HL-60/S4 (cell line): ENCODE measurements around the gene ANGPTL7.

Source experiments
- in situ Hi-C: fragments of 300-500 bp; cut with MboI; formaldehyde crosslinking; loops from 2 replicates; pipeline ENCODE4 v1.14.3; 2022; ENCODE audit warnings: low sequenced_read_pairs

Gene ANGPTL7

GRCh38 chr1:11198851-11199594 is 9.9 kb downstream of the ANGPTL7 start:
- in situ Hi-C loops: no loop called here

GRCh38 chr1:11204396-11205190 is 15.4 kb downstream of the ANGPTL7 start:
- in situ Hi-C loops: no loop called here

DNA sequence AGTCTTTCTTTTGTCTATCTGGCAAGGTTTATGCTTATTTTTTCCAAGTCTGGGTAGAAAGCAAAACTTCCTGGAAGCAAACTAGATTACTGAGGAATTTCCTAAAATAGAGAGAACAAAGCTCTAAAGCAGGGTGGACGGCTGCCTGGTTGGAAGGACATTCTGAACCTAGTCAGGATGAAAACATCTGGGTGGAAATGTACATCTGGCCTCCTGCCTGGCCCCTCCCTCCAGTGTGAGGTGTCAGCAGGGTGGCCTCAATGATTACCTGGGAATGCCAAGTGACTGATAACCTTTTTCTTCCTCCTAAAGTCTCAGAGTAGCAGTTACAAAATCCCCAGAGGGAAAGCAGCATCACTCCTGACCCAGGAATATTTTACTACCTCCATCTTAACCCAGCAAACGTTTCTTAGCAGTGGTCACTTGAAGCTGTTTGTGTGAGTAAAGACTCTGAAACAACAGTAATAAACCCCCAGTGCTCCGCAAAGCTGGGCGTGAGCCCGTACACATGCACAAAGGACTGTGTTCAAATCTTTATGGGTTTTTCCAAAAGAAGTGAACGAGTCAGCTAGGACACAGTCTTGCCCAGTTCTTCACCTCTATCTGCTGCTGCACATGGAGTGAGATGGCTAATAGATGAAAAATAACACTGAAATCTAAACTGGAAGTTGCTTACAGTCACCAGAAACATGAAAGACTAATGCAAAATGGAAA is 18.9 kb downstream of the ANGPTL7 start:
- in situ Hi-C loops: no loop called here

DNA sequence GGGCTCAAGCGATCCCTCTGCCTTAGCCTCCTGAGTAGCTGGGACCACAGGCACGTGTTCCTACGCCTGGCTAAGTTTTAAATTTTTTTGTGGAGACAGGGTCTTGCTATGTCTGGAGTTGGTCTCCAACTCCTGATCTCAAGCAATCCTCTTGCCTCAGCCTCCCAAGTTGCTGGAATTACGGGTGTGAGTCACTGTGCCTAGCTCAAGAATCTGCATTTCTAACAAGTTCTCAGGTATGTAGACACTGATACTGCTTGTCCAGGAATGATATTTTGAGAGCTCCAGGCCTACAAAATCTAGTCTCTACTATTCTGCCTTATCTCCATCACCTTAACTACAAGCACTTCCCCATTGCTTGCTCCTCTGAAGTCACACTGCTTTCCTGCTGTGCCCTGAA is 22.3 kb downstream of the ANGPTL7 start:
- in situ Hi-C loops: no loop called here

DNA sequence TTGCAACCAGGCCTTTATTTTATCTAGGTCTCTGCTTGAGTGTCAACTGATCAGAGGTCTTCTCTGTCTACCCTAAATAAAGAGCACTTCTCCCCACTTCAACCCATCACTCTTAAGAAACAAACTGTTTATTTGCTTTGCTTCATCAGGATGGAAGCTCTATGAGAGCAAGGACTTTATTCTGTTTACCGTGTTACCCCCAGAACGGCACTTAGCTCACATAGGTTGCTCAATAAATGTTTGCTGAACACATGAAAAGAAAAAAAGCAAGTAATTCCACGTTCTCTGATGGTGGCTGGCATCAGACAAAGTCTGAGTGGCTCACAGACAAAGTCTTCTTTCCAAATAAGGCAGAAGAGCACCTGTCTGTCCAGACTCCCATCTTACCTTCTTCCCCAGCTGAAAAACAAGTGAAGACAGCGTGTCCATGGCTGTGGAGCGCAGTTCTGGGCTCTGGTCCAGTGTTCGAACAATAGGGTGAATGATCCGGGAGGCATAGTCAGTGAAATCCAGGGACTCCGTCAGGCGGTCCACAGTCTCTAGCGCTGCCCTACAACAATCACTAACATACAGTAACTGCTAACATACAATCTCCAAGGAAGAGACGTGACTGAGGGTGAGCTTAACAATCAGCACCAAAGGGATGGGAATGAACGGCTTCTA is 22.9 kb downstream of the ANGPTL7 start:
- in situ Hi-C loops: no loop called here

DNA sequence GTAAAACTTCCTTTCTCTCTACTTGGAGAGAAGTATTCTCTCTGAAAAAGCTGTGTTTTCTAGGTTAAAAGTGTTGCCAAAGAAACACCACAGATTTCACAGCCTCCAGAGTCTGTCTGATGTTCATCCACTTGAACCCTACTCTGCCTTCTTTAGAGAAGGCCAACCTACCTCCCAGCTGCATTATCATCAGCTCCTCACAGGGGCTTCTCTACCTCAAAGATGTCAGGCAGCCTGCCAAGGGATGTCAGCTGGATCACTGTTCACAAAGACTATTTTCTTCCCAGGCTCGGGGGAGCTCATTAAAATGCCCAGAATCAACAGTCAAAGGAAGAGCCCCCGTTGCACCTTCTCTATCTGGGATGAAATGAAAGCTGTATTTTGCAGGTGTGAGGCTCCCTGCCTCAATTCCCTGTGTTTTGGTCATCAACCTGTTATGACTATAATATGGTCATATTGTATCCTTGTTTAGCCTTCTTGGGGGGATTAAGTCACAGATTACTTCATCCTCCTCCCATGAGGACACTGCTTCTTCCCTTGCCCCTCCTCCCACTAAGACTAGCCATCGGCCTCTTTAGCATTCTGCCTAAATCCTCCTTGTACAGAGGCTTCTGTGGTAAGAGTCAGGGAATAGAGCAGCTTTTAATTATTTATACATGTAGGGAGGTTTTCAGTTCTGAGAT is 25.7 kb downstream of the ANGPTL7 start:
- in situ Hi-C loops: no loop called here

- in situ Hi-C loops: no loop called here
Measured at GRCh38 chr1:11215381-11216005, 26.3 kb downstream of the ANGPTL7 start.

GRCh38 chr1:11216074-11216473 is 26.9 kb downstream of the ANGPTL7 start:
- in situ Hi-C loops: no loop called here

DNA sequence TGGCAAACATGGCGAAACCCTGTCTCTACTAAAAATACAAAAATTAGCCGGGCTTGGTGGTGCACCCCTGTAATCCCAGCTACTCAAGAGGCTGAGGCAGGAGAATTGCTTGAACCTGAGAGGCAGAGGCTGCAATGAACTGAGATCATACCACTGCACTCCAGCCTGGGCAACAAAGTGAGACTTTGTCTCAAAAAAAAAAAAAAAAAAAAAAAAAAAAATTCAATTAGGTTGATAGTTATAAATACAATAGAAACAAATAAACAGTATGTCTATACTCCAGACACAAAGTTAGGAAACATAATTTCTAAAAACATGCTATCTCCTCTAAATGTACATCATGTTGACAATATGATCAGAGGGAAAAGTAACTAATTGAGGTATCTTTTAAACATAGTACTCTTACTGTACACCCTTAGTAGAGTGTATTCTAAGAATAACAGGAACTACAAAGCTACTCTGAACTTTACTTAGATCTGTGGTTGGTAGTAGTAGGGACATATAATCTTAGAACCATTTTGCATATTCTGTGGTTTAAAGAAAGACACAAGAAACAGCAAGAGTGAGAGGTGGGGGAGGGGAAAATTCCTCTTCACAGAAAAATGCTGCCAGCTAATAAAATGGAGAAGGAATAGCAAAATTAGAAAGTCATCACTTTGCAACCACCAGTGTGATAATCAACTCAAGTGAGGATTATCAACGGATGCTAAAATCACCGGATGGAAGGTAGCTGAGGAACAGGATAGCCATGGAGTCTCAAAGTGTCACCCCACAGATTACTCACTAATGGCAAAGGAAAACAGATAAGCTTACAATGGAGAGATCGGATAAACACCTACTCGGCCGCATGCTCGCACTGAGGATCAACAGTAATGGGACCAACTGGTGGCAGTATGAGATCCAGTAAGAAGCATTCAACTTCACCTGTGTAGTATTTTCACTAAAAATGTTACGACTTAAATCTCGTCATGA is 38.2 kb downstream of the ANGPTL7 start:
- in situ Hi-C loops: no loop called here

- in situ Hi-C loops: no loop called here
Measured at GRCh38 chr1:11229203-11229602, 40.0 kb downstream of the ANGPTL7 start.

- in situ Hi-C loops: no loop called here
Measured at GRCh38 chr1:11233208-11233607, 44.1 kb downstream of the ANGPTL7 start.

DNA sequence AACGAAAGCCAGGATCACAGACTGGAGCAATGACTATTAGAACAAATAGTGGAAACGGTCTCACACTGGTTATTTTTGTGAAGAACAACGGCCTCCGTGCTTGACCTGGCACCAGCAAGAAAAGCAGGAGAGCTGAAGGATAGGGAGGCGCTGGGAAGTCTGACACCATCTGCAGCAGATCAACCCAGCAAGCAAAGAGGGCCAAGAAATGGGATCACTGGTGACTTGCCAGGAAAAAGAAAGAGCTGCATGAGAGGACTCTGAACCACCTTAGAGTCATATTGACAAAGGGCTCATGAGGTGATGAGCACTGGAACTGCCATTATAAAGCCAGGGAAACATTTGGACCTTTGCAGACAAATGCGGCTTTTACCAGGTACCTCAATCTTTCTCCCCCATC is 48.2 kb downstream of the ANGPTL7 start:
- in situ Hi-C loops: no loop called here

DNA sequence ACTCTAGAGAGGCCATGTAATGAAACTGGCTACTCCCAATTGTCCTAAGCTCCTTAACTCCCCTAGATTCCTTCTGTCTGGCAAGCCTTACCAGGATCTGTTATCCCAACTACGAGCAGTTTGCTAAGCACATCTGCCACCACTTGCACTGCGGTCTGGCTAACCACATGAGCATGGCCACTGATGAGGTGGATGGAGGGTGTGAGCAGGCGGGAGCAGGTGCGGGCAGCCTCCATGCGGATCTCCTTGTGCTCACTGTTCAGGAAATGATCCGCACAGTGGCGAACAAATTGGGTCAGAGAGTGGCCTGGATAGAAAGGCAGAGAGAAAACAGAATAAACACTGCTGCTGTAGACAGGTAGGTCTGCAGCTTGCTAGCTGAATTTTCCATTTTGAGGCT is 49.2 kb downstream of the ANGPTL7 start:
- in situ Hi-C loops: no loop called here

- in situ Hi-C loops: no loop called here
Measured at GRCh38 chr1:11245248-11245647, 56.1 kb downstream of the ANGPTL7 start.
